ENCODE data around the gene KISS1R.
"Not testable (repeated sequence)": the region's sequence is repeated elsewhere in the genome, so short reads cannot be mapped to it uniquely, and the experiment has no call there.

Gene KISS1R

DNA sequence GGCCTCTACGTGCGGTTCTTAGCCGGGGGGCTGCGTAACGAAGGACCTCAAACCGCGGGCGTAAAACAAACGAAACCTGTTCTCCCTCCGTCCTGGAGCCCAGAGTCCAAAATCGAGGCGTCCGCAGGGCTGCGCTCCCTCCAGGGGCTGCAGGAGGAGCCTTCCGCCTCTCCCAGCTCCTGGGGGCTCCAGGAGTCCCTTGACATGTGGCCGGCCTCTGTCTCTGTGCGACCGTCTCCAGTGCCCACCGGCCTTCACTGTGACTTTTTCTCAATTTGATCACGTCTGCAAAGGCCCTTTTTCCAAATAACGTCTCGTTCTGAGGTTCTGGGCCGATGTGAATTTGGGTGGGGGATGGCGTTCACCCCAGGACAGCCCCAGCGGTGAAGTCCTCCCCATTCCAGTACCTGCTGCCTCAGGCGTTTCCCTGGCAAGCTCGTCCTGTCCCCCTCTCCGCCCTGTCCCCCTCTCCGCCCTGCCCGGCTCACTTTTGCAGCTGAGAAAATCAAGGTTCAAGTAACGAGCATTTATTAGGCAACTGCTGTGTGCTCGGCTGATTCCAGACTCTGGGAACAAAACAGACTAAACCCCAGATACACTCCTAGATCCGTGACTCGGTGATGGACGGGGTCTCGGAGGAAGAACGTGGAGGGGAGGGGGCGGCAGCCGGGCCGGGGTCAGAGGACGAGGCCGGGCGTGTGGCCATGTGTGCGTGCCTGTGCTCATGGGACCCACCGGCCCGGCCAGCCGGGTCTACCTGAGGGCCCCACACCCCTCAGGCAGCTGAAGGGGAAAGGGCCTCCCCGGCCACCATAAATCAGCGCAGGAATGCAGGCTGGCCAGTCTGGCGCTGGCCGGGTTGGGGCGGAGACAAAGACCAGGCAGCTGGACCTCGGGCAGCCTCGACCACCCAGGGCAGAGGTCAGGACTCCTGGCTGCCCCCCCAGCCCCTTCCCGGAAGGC is 39.0 kb downstream of the KISS1R start:
- no peak for DNase-seq

DNA sequence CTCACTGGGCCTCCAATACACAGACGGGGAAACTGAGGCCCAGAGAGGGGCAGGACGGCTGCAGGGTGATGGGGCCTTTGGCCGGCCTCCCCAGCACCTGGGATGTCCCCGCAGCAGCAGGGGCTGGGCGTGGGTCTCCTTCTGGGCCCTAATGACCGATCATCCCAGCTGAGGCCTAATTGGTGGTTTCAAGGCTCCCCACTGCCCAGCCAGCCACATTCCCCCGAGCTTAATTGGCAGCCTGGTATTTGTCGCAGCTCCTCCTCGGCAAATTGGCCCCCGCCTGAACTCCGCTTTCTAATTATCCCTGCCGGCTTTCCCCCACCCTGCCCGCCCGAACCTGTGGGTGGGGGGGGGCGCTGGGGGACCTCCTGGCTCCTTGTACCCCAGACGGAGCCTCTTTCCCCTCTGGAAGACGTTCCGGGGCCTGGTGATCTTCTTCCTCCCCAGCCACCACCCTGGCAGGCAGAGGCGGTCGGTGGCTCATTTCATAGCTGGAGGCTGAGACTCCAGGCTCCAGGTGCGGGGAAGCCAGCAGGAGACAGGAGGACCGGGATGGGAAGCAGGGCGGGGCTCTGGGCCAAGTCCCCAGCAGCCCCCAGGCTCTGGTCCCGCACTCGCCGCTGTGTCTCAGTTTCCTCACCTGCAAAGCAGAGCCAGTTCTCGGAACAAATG is 39.8 kb downstream of the KISS1R start:
- DNase-seq, result no peak

DNA sequence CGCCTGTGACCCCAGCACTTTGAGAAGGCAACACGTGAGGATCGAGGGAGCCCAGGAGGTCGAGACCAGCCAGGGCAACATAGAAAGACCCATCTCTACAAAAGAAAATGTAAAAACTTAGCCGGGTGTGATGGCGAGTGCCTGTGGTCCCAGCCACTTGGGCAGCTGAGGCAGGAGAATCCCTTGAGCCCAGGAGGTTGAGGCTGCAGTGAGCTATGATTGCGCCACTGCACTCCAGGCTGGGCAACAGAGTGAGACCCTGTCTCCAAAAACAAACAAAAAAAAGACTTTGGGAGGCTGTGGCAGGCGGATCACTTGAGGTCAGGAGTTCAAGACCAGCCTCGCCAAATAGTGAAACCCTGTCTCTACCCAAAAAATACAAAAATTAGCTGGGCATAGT is 40.4 kb downstream of the KISS1R start:
- DNase-seq, result not testable (repeated sequence)

DNA sequence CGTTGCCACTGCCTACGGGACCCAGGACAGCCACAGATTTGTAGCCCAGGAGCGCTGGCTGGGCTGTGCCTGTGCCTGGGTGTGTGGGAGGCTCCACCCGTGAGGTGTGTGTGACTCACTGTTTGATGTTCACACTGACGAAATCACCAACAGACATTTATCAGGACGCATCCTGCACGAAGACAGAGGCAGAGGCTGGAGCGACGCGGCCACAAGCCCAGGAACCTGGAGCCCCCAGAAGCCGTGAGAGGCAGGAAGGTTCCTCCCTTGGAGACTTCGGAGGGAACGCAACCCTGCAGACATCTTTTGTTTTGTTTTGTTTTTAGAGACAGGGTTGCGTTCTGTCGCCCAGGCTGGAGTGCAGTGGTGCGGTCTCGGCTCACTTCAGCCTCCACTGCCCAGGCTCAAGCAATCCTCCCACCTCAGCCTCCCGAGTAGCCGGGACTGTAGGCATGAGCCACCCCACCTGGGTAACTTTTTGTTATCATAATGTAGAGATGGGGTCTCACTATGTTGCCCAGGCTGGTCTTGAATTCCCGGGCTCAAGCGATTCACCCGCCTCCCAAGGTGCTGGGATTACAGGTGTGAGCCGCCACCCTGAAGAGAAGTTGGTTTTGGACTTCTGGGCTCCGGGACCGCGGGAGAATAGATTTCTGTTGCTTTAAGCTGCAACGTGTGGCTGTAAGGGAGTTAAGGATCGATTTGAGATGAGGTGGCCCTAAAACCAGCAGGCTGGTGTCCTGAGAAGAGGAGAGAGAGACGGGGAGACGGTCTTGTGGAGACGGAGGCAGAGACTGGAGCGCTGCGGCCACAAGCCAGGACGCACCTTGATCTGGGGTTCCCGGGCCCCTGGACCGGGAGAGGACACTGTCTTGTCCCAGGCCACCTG is 42.1 kb downstream of the KISS1R start:
- DNase-seq, result no peak

DNA sequence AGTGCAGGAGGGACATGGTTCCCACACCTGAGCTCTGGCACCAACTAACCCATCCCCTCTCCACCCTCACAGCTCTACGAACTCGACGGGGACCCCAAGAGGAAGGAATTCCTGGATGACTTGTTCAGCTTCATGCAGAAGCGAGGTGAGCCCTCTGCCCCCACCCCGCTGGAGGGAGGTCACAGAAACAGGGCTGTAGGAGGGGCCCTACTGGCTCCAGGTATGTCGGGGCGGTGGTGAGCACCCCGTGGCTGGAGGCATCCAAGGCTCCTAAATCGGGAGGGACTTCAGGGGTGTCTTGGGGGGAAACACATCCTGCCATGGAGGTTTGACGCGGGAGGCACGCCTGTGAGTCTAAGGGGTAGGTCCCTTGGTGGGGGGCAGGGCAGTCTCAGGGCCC is 42.9 kb downstream of the KISS1R start:
- no peak for DNase-seq

DNA sequence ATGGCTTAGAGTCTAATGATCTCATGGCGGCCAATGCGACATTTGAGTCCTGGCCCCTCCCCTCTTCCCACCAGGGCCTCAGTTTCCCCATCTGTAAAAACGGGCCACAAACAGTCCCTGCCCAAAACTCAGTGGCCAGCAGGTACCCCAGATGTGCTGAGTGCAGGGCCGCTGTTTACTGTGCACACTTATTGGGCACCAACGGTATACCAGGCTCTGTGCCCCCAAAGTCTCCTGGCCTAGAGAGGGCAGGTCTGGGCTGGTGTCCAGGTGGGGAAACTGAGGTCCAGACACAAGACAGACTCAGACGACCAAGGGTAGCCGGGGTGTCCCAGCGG is 43.4 kb downstream of the KISS1R start:
- no peak for DNase-seq

DNA sequence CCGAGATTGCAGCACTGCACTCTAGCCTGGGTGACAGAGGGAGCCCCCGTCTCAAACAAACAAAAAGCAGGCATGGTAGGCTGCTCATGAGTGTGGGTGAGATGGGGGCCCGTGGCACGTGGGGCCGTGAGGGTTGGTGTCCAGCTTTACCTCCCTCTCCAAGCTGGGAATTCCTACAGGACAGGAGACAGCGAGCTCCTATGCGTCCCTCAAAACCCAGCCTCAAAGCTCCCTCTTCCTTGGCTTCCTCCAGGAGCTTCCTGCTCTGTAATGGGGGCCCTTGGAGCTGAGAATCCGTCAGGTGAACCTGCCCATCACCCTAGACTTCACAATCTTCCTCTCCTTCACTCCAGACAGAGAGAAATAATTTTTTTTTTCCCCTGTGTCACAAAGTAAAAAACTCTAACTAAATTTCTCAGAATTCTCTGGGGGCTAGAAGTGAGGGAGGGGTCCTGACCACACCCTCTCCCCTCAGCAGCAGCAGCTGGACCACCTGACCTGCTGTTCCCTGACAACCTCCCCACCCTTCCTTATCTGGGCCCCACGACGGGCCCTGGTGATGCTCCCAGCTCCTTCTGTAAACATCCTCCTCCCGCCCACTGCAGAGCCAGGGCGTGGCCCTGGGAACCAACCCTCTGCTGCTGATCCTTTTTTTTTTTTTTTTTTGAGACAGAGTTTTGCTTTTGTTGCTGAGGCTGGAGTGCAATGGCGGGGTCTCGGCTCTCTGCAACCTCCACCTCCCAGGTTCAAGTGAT is 44.9 kb downstream of the KISS1R start:
- DNase-seq, result no peak

DNA sequence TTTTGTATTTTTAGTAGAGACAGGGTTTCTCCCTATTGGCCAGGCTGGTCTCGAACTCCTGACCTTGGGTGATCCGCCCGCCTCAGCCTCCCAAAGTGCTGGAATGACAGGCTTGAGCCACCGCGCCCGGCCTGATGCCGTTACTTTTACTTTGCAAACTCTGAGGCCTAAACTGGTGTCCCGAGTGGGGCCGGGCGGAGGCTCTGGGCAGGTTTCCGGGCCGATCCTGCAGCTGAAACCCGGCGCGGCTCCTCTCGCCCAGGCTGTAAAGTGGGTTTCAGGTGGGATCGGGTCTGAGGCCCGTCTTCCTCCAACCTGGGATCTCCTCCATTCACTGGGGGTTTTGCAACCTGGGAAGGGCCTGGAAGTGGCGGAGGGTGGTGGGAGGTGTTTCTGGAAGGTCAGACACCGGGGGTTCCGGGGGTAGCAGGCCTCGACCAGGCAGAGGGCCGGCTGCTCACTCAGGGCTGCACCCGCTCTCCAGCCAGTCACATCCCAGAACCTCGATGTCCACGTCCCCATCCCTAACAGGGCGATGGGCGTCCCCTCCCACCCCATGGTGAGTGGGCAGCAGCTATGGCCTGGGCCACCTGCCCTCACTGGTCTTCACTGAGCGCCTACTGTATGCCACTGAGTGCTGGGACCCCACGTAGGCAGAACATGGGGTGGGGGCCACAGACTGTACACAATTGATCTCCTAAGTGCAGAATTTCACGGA is 45.7 kb downstream of the KISS1R start:
- no peak for DNase-seq

DNA sequence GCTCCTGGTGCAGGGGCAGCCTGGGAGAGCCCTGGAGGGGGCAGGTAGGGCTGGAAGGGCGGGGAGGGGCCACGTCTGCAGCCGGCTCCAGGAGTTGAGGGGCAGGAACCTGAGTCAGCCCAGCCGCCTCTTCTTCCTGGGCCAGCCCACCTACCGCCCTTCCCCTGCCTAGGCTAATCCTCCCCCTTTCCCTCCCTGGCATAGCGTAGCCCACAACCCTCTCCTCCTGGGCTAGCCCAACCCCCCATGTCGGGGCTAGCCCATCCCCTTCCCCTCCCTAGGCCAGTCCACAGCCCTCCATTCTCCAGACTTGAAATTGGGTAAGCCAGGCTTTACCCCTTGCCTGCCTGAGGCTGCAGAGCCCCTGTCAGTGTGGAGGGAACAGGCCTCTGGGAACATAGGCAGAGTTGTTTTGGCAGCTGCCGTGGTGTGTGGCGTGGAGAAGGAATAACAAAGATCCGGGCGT is 46.4 kb downstream of the KISS1R start:
- no peak for DNase-seq

DNA sequence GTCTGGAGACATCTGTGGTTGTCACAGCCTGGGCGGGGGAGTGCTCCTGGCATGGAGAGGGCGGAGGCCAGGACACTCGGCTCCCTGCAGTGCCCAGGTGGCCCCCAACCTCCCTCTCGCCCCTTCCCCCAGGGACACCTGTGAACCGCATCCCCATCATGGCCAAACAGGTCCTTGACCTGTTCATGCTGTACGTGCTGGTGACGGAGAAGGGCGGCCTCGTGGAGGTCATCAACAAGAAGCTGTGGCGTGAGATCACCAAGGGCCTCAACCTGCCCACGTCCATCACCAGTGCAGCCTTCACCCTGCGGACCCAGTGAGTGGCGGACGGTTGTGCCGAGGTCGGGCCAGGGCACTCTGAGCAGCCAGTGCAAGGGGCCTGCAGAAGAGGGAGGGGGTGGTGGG is 47.0 kb downstream of the KISS1R start:
- DNase-seq, result no peak

DNA sequence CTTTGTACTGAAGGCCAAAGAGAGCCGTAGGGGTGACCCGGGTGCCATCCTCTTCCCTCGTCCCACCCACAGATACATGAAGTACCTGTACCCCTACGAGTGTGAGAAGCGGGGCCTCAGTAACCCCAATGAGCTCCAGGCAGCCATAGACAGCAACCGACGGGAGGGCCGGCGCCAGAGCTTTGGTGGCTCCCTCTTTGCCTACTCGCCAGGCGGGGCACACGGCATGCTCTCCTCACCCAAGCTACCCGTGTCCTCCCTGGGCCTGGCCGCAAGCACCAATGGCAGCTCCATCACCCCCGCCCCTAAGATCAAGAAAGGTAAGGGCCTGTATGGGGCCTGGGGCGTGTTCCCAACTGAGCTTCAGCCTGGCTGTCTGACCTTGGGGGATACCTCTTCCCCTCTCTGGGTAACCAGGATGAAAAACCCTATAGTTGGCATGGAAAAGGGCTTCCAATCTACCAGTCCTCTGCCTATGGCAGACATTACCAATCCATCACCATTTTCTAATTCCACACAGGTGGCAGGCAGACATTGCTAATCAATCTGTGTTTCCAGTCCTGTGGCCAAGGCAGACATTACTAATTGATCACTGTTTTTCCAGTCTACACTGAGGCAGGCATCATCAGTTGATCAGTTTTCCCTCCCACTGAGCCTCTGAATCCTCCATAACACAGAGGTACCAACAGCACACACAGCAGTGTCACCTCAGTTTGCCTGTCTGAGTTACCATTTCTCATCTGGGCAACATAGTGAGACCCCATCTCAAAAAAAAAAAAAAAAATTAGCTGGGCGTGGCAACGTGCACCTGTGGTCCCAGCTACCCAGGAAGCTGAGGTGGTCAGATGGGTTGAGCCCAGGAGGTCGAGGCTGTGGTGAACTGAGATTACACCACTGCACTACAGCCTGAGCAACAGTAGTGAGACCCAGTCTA is 47.9 kb downstream of the KISS1R start:
- DNase-seq, result no peak

DNA sequence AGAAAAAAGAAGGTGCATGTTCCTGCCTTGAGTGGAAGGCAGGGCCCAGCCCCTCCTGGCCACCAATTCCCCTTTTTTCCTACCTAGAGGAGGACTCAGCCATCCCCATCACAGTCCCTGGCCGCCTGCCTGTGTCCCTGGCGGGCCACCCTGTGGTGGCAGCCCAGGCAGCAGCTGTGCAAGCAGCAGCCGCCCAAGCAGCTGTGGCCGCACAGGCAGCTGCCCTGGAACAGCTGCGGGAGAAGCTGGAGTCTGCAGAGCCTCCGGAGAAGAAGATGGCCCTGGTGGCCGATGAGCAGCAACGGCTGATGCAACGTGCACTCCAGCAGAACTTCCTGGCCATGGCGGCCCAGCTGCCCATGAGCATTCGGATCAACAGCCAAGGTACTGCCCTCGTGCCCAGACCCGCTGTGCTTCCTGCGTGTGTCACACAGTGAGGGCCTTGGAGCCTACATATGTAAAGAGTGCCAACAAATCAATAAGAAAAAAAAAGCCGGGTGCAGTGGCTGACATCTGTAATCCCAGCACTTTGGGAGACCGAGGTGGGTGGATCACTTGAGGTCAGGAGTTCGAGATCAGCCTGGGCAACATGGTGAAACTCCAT is 49.5 kb downstream of the KISS1R start:
- DNase-seq, result no peak

Data from NCI-H2107 (cell line).